GM19467 (cell line): ENCODE data around the gene PIKFYVE.
A peak's percentile ranks its signal among the peaks of the same experiment; 100 is the strongest.
"Not testable (repeated sequence)": the region's sequence is repeated elsewhere in the genome, so short reads cannot be mapped to it uniquely, and the experiment has no call there.

Source experiments
- ATAC-seq: cut with Tn5 transposase; IDR thresholded peaks from one replicate; pipeline ENCODE4 v1.9.1; 2021; ENCODE audit warnings: mild to moderate bottlenecking, moderate library complexity; ENCODE audit not compliant: unreplicated experiment

Gene PIKFYVE

GRCh38 chr2:208265801-208266552, at the start of gene PIKFYVE:
Gene PIKFYVE, plus strand, starts transcription at chr2:208266255. Its CDS starts 5,265 bp downstream, at chr2:208271520.
- ATAC-seq, result peak; percentile 80

GRCh38 chr2:208221873-208222272, 44.2 kb upstream of the PIKFYVE start:
- ATAC-seq, result not testable (repeated sequence)

- ATAC-seq, result no peak
Measured at GRCh38 chr2:208222351-208222750, 43.7 kb upstream of the PIKFYVE start.

GRCh38 chr2:208224802-208225201, 41.3 kb upstream of the PIKFYVE start:
- ATAC-seq, result no peak

- ATAC-seq, result no peak
Measured at GRCh38 chr2:208227581-208228232, 38.3 kb upstream of the PIKFYVE start.

- ATAC-seq, result no peak
Measured at GRCh38 chr2:208228476-208228875, 37.6 kb upstream of the PIKFYVE start.

- ATAC-seq, result no peak
Measured at GRCh38 chr2:208234786-208235185, 31.3 kb upstream of the PIKFYVE start.

- ATAC-seq, result no peak
Measured at GRCh38 chr2:208235860-208236259, 30.2 kb upstream of the PIKFYVE start.

- no peak for ATAC-seq
Measured at GRCh38 chr2:208239770-208240493, 26.1 kb upstream of the PIKFYVE start.

- ATAC-seq, result no peak
Measured at GRCh38 chr2:208240619-208241209, 25.3 kb upstream of the PIKFYVE start.

GRCh38 chr2:208244422-208244821, 21.6 kb upstream of the PIKFYVE start:
- ATAC-seq, result no peak

GRCh38 chr2:208245746-208246145, 20.3 kb upstream of the PIKFYVE start:
- no peak for ATAC-seq

- ATAC-seq, result no peak
Measured at GRCh38 chr2:208248601-208249000, 17.5 kb upstream of the PIKFYVE start.

GRCh38 chr2:208249296-208249695, 16.8 kb upstream of the PIKFYVE start:
- ATAC-seq, result no peak

GRCh38 chr2:208250388-208250787, 15.7 kb upstream of the PIKFYVE start:
- no peak for ATAC-seq

GRCh38 chr2:208251098-208251497, 15.0 kb upstream of the PIKFYVE start:
- no peak for ATAC-seq

- no peak for ATAC-seq
Measured at GRCh38 chr2:208252716-208253492, 13.2 kb upstream of the PIKFYVE start.

- no peak for ATAC-seq
Measured at GRCh38 chr2:208253600-208254117, 12.4 kb upstream of the PIKFYVE start.

- peak; percentile 73 for ATAC-seq
Measured at GRCh38 chr2:208254118-208254870, 11.8 kb upstream of the PIKFYVE start.
